Muscle of back (tissue), 11 donors: ENCODE data around the gene PARVB. TPM values are rescaled to one million over a fixed set of nuclear protein-coding genes. Genes with fewer than 3 reads are reported as not detected.
A peak's percentile ranks its signal among the peaks of the same experiment; 100 is the strongest.

Experiments used
- DNase-seq, 3 donors: peaks; one replicate each; pipeline versions ENCODE4 v3.0.0 to v3.0.0-alpha.2; 2013
- polyA plus RNA-seq, 10 donors: library from polyadenylated mRNA; unstranded; fragments of 120-200 nt; gene quantifications; one replicate each; pipeline ENCODE4 v1.2.1, GENCODE V29; 2013; ENCODE audit not compliant: insufficient read length in 10 of 10

The PARVB gene
- polyA plus RNA-seq, 10 donors, result 31.4 to 42.7 (median 39.0) TPM

DNA sequence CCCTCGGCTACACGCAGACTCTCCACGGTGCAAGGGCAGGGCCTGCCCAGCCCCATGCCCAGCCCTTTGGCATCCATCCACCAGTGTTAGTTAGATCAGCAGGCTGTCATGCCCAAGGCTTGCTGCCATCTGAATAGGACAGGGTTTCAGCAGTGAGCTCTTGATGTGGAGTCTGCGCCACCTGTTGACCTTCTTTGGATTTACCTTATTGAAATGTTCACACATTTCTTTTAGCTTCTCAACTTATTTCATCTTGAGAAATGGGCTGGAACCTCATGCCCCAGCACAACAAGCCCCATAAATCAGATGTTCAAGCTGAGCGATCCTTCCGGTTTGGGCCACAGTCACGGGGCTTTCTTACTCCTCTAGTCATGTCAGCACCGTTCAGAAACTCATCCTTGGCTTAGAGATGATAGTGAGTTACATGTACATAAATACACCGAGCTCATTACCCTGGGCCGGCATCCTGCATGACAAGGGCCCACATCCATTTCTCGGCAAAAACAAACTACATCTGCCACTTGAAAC is 61.7 kb downstream of the PARVB start:
- no peak for DNase-seq

DNA sequence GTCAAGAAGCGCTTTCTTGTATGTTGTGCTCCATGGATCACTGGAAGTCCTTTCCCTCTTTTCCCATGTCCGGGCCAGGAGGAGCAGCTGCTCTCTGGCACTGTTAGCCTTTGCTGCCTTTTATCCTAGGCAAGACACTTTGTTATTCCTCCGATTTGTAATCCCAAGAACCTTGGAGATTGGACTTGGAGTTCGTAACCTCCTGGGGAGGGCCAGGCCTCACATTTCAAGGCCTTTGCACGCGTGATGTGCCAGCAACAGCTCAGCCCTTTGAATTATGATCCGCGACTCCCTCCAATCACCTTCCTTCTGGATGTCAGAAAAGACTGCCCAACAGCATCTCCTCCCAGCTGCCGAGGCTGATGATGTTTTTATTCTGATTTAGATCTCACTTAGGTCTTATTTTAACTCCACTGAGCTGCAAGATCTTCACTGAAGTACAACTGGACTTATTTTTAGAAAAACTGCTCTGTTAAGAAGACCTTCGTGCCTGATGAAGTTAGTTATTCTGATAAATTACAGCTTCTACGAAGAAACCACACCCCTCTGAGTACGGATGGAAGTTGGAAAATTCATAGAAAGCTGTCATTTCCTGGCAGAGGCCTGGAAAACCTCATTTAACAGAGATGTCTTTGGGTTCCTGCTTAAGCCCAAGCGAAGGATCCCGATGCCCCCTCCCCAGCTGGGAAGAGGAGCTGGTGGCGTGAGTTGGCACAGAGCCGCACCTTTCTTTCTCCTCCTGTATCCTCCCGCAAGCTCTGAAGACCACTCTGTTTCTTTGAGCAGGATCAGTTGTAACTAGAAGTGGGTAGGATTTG is 62.4 kb downstream of the PARVB start:
- DNase-seq, result peak; percentile 78 to 94 (median 83)

DNA sequence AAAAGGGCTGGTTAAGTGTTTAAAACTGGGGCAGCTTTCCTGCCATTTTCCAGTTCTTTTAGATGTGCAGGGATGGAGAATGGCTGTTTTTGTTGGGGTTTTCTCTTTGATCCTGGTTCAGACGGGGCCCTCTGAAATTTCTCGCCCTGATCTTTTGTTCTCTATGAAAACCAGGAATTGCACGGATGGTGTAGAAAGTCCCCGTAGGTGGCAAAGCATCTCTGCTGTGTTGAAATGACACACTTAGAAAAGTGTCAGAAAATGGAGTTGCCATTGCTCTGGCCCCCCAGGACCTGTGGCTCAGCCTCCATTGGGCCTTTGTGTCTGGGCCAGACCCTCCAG is 63.0 kb downstream of the PARVB start:
- DNase-seq, result no peak

DNA sequence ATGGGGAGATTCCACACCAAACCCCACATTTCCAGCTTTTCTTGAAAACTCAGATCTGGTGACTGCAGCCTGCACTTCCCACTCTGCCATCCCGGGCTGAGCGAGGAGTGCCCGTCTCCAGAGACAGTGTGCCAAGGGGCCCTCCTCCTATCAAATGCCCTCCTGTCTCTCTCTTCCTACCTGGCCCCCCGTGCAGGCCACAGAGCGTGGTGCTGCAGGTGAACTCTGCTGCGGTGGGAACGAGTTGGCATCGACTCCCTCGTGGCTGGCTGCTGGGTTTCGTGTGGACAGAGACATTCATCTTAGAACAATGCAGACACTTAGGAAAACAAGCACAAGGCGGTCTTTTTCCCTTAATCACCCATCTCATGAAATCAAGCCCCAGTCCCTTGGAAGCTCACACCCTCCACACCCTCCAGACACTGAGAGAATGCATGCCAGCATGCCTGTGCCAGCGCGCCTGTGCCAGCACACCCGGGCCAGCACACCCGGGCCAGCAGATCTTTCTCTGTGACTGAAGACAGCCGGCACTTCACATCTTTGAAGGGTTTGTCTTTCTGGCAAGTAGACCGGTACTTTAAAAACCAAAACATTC is 65.0 kb downstream of the PARVB start:
- DNase-seq, result peak in 1 of 3 donors; percentile 51

DNA sequence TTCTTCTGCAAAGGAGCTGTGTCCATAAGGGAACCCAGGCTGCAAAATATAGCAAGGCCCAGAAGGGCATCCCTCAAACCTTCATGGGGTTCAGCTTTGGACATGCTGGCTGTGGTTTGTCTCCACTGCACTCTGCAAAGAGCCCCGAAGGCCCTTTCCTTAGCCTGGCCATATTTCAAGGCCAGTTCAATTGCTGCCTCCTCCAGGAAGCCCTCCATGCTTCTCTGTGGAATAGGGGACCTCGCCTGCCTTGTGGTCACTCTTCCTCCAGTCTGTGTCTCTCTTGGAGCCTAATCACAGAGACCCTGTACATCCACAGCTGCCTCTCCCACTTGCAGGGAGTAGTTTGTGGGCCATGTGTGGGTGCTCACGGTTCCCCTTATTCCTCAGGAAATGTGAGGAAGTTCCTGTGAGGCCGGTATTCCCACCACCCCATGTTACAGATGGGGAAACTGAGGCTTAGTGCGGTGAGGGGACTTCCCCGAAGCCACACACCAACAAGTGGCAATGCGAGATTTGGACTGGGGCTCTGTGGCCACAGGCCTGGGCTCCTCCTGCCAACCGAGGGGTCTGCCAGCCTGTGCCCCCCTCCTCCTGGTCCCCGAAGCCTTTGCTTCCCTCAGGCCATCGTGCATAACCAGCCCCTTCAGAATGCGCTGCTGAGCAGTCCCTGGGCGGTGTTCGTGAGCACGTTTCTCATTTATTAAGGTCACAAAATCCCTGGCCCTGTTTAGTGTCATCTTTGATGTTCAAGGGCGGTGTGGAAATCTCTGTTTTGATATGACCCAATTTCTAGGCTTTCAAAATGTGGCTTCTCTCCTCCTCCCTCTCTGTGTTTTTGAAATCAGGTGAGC is 65.8 kb downstream of the PARVB start:
- DNase-seq, result no peak

DNA sequence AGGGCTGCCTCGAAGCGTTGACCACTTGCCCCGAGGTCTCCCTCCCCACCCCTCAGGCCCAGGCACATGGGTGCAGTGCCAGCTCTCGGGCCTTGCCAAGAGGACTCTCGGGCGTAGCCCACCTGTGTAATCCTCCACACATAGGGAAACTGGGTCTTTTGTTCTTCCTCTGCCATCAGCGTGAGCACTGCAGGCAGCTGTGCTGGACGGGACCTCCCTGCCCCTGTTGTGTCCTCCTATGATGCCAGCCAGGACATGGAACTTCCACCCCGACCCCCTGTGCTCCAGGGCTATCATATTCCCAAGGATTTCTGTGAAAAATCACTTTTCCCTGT is 66.4 kb downstream of the PARVB start:
- DNase-seq, result no peak

DNA sequence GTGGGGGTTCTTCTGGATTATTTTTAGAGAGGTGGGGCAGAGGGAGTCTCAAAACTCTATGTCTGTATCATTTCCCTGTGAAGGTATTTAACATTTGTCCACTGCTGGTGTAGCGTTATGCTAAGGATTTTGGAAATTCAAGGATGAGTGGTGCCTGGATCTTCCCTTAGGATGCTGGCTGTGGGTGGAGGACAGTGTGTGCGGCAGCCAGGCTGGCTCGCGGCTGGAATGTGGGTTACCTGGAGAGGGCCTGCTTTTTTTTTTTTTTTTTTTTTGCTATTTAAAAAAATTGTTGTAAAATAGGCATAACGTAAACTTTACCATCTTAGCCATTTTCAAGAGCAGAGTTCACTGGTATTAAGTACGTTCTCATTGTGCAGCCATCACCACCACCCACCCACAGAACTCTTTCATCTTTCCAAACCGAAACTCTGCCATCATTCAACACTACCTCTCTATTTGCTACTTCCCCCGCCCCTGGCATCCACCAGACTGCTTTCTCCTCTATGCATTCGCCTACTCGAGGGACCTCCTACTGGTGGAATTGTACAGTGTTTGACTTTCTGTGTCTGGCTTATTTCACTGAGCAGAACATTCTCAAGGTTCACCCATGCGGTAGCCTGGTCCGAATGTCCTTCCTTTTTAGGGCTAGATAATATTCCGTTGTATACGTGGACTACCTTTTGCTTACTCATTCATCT is 67.1 kb downstream of the PARVB start:
- no peak for DNase-seq

DNA sequence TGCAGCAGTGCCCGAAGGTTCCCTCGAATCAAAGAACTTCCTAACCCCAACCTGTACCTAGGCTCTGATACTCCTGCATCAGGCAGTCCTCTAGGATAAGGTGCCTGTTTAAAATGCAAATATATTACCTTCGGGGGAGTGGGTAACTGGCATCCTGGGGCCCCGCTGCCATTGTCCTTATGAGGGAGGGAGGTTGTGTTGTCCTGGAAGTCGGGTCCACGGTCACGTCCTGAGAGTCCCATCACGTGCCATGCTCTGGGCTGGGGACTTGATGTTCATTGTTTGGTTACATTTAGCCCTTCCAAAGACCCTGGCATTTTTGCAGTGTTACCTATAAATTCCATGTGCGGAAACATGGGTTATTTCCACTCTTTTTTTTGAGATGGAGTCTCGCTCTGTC is 67.6 kb downstream of the PARVB start:
- DNase-seq, result no peak

DNA sequence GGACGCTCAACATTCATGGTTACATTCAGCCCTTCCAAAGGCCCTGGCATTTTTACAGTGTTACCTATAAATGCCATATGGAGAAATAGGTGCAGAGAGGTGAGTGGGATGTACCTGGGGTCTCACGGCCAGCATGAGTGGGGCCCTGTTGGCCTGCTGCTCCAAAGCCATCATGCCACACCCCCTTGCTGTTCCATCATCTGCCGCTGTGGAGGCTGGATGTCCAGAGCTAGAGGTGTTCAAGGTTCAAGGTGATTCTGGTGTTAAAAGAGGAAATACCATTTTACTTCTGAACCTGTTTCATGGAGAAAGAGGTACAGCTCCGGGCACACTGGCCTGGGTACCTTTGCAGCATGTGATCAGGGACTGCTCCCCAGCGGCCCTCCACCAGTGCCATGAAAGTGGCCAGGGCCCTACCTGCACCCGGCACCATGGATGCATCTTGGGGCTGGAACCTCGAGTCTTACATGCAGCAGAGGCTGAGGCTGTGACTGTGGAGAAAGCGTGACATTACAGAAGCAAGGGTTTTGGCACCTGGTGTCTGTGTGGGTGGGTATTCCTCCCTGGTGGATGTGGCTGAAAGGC is 68.6 kb downstream of the PARVB start:
- no peak for DNase-seq

DNA sequence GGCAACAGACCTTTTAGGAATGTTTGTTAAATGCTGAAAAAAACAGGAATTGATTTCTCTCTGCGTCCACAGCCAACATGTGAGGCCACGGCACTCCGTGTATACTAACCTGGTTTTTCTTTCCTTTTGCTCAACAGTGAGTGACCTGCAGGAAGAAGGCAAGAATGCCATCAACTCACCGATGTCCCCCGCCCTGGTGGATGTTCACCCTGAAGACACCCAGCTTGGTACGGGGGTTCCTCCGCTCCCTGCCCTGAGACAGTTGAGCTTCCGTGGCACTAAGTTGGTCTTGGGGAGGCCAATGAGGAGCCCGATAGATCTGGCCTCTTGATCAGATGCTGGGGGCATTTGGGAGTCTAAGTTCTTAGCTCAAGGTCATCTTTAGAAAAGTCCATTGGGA is 69.7 kb downstream of the PARVB start:
- no peak for DNase-seq

DNA sequence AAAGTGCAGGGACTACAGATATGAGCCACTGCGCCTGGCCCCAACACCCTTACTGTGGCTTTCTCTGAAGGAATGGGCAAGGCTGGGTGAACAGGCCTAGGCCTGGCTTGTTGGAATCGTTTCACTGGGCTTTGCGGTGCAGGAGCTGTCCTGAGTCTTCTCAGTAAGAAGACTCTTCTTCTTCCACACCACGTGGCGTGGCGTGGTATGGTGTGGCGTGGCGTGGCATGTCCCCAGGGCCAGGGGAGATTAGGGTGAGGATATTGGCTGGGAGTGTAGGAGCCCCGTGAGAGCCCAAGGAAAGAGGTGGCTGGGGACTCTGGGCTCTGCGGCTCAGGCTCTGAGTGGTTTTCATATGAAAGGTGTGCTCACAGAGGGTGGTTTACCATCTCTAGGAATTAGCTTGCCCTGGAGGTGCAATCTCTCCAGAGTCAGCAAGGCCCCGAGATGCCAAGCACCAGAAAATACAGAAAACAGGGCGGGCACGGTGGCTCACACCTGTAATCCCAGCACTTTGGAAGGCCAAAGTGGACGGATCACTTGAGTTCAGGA is 70.7 kb downstream of the PARVB start:
- DNase-seq, result no peak

DNA sequence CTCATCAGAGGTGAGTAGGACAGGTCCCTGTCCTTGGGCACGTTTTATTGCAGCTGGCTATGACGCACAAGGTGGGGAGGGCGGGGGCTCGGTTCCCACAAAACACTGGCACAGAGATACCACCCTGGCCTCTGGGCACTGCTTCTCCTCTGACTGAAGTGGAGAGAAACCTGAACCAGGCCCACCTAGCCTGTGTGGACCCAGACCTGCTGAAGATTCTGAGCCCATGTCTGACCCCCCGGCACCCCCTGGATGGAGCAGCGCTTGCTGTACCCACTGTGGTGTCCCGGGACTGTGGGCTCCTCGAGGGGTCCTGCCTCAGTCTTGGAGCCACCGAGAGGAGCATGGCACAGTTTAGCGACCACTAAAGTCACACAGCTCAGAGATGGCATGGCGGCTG is 72.6 kb downstream of the PARVB start:
- no peak for DNase-seq

DNA sequence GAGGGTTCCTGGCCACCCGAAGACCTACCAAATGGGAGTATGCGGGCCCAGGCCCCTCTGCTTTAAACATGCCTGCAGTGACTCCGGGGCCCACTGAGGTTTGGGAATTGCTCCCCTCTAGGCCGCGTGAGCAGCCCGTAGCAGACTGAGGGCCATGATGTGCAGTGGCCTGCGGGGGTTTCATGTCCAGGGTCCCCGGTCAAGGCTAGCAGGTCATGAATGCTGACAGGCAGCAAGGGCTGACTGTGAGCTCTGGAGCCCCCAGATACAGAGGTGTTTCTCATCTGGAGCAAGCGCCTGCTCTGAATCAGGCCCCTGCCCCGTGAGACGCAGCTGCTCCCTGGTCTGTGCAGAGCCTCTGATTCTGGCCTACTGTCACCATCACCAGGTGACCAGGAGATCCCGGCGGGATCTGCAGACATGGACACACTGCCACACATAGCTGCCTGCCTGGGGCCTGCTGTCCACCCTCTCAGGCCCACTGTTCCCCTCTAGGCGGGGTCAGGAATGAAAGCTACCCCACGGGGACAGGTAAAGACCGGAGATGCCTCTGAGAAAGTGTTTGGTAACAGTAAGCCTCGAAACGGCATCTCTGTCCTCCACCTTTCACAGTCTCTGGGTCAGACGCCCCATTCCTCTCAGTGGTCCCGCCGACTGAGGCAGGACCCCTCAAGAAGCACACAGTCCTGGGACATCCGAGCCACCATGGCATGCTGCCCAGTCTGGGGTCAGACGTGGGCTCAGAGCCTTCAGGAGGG is 73.3 kb downstream of the PARVB start:
- DNase-seq, result no peak

DNA sequence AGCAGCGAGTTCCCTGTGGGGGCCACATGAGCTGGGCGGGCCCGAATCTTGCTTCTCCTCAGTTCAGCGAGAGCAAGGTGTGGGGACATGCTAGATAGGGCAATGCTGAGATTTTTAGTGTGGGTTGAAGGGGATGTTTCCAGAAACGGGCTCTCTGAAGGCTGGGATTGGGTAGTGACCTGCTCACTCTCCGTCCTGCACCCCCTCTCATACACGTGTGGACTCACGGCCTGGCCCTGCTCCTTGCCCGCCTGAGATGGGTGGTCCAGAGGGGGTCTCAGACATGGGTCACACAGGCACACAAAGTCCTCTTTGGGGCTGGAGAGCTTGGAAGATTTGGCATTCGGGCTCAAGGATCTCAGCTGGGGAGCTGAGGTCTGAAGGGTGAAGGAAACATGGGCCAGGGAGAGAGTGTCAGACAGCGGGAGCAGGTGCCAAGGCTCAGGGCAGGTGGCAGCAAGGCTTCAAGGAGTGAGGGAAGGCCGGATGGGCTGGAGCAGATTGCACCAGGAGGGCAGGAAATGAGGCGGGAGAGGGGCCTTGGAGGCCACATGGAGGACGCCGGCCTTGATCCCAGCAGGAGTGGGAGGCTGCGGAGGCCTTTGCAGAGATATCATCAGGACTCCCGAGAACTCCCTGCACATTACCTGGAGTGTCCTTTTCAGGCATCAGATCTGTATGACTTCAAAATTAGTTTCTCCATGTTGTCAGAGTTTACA is 74.1 kb downstream of the PARVB start:
- no peak for DNase-seq

DNA sequence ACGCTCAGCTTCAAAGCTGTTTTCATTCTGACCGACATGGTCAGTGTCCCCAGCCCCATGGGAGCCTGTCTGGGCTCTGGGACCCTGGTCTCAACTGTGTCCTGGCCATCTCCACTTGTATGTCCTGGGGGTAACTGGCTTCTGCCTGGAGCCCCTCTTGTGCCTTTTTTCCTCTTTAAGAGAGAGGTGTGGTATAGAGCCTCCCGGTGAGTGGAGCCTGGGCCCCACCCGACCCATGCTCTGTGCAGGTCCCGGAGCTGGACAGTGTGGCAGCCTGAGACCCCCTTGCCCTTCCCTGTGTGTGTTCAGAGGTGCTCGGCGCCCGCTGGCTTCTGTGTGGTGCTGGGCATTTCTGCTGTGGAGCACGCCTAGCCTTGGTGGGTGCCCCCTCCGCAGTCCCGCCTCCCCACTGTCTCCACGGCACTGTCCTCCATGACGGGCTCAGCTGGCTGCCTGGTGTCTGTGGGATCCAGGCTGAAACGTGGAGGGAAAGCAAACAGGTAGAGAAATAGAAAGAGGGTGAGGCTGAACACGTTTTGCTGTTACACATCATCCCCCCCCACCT is 74.9 kb downstream of the PARVB start:
- DNase-seq, result no peak

DNA sequence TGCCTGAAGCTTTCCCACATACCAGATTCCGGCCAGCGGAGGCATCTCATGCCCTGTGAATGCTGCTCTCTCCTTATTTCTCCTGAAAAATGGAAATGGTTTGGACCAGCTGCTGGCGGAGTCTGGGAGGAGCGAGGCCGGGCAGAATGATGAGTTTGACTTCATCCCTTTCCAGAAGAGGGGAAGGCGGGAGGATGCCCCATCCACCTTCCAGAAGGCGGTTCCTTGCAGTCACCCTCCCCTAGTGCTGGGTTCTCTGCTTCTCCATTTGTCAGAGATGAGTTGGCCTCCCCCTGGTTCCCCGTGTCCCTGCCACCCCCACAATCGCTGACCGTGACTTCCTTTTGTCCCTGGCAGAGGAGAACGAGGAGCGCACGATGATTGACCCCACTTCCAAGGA is 75.6 kb downstream of the PARVB start:
- no peak for DNase-seq

DNA sequence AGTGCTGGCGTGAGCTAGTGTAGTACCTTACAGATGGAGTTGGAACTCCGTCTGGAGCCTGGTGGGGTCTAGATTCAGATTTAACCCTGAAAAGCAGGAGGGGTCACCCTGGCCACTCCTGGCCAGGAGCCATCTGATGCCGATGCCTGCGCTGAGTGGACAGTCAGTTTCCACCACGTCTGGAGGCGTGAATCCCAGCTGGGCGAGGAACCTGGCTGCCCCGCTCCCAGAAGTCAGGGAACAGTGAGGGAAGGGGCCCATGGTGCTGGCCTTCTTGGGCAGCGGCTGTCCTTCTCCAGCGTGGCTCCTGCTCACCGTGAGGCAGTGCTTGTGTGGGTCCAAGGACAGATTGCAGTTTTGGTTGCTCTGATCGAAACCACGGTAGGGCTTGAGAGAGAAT is 76.3 kb downstream of the PARVB start:
- DNase-seq, result no peak

DNA sequence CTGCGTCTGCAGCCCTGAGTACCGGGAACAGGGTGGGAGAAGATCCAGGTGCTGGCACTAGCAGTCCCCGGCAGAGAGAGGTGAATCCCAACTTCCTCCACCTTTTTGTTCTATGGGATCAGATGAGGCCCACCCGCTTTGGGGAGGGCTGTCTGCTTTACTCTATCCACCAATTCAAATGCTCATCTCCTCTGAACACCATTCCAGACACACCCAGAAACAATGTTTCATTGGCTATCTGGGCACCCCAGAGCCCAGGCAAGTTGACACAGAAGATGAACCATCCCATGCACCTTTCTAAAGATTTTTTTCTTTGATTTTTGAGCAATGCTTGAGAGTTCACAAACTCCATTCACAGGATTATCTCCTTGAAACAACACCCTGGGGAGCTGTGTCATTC is 78.0 kb downstream of the PARVB start:
- no peak for DNase-seq

DNA sequence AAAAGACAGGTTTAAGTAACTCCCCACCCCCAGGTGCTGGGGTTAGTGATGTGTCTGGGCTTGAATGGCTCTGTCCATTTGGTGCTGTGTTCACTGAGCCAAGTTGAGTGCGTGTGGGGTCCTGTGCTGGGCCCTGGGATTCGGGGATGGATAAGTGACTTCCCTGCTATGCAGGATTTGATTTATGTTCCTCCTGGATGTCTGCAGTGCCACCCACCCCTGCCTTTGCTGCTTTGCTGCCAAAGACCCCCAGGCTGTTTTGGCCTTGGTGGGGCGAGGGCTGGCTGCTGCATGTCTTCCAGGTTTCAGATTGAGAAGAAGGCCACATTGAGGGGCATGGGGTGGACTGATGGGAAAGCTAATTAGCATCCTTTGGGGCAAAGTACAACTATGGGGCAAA is 78.8 kb downstream of the PARVB start:
- DNase-seq, result no peak
